HepG2 (cell line): ENCODE measurements around the gene LSR. TPM values are rescaled to one million over a fixed set of nuclear protein-coding genes. Genes with fewer than 3 reads are reported as not detected.

Experiments
- ATAC-seq: fragments of 200-7000 bp; cut with Tn5 transposase; 3 replicates; pipeline ENCODE4 v1.9.1; 2020; ENCODE audit warnings: mild to moderate bottlenecking, moderate library complexity
- BruUV-seq: library from RNA; stranded (reverse); fragments of 400-500 nt; replicated peaks from 2 replicates; lab custom pipeline; 2021; lab: Mats Ljungman, UMichigan
- CTCF ChIA-PET: fragments of 300-600 bp; formaldehyde crosslinking; extraction: SDS; loops from one replicate; lab custom pipeline; 2021; ENCODE audit warnings: low total read pairs, inconsistent platforms, low intra/inter-chr PET ratio; lab: Yijun Ruan, JAX
- POLR2A ChIA-PET: fragments of 350-600 bp; sonication (Branson Sonifier 250); formaldehyde crosslinking; loops from one replicate; lab custom pipeline; 2020; ENCODE audit warnings: antibody characterized with exemption, inconsistent platforms; lab: Yijun Ruan, JAX
- DNase-seq: peaks from one replicate; pipeline ENCODE4 v3.0.0-alpha.2; 2015; ENCODE audit warnings: low spot score
- FAIRE-seq: peaks from 3 replicates; lab custom pipeline; 2011; peaks lifted over from hg19 to GRCh38; lab: Jason Lieb, UNC
- H2AFZ ChIP-seq: one replicate; pipeline ENCODE4 v1.6.1; 2011; ENCODE audit warnings: low read length, inconsistent platforms
- H3K27ac ChIP-seq: fragments of 300-600 bp; 3 replicates; pipeline ENCODE4 v1.8.0; 2011; ENCODE audit warnings: mixed run types, mild to moderate bottlenecking, mixed read lengths, low read length, inconsistent platforms; ENCODE audit not compliant: insufficient read depth; ENCODE audit errors: extremely low read length
- H3K27me3 ChIP-seq, 2 experiments: fragments of 200-600 bp in 1 of 2; 2 replicates in 1 of 2; 3 replicates in 1 of 2; pipeline versions ENCODE4 v1.6.0 to v1.8.0; 2011; ENCODE audit warnings: low read length in 2 of 2, mild to moderate bottlenecking in 2 of 2, moderate library complexity in 2 of 2, inconsistent platforms in 1 of 2; ENCODE audit not compliant: insufficient read depth in 2 of 2, control insufficient read depth in 1 of 2
- H3K36me3 ChIP-seq, 2 experiments: fragments of 200-600 bp in 1 of 2; replicated peaks in 1 of 2; 2 replicates in 1 of 2; 3 replicates in 1 of 2; pipeline versions ENCODE4 v1.5.1 to v1.8.0; 2011; ENCODE audit warnings: low read length in 2 of 2, inconsistent platforms in 1 of 2; ENCODE audit not compliant: insufficient read depth in 2 of 2, control insufficient read depth in 1 of 2
- H3K4me1 ChIP-seq: 2 replicates; pipeline ENCODE4 v1.5.1; 2012; ENCODE audit warnings: low read length, inconsistent platforms; ENCODE audit not compliant: insufficient read depth
- H3K4me2 ChIP-seq: 2 replicates; pipeline ENCODE4 v1.6.0; 2011; ENCODE audit warnings: low read depth, low read length, inconsistent platforms
- H3K4me3 ChIP-seq, 3 experiments: fragments of 200-600 bp in 1 of 3; sonication (generic), shearing (Covaris generic) in 1 of 3; replicated peaks in 1 of 3; 2 replicates each; pipeline ENCODE4 v1.5.1; 2011 to 2016; ENCODE audit warnings: low read length in 3 of 3, inconsistent platforms in 2 of 3, low read depth in 2 of 3, mild to moderate bottlenecking in 2 of 3, control low read depth in 1 of 3, mixed read lengths in 1 of 3; ENCODE audit not compliant: insufficient read depth in 1 of 3
- H3K79me2 ChIP-seq: one replicate; pipeline ENCODE4 v1.6.1; 2011; ENCODE audit warnings: low read length, inconsistent platforms; ENCODE audit not compliant: insufficient read depth
- H3K9ac ChIP-seq: 2 replicates; pipeline ENCODE4 v1.6.0; 2011; ENCODE audit warnings: mild to moderate bottlenecking, low read depth, low read length, inconsistent platforms; ENCODE audit not compliant: insufficient read depth
- H3K9me3 ChIP-seq: 2 replicates; pipeline ENCODE4 v1.5.1; 2012; ENCODE audit warnings: mild to moderate bottlenecking, low read length
- H4K20me1 ChIP-seq: 2 replicates; pipeline ENCODE4 v1.6.0; 2011; ENCODE audit warnings: inconsistent platforms, mild to moderate bottlenecking, low read length, moderate library complexity; ENCODE audit not compliant: insufficient read depth
- EED ChIP-seq: sonication (generic); formaldehyde crosslinking; IDR thresholded peaks from 2 replicates; pipeline ENCODE4 v1.5.0; 2020; ENCODE audit warnings: mild to moderate bottlenecking, missing genetic modification reagents
- POLR2G ChIP-seq: fragments of 200-400 bp; formaldehyde crosslinking; IDR thresholded peaks from 2 replicates; pipeline ENCODE4 v1.6.1; 2018; ENCODE audit warnings: mild to moderate bottlenecking, low read depth, low read length, moderate library complexity
- SNAI1 ChIP-seq: sonication (generic); formaldehyde crosslinking; IDR thresholded peaks from 2 replicates; pipeline ENCODE4 v1.5.0; 2020; ENCODE audit warnings: mild to moderate bottlenecking, missing genetic modification reagents, borderline replicate concordance
- ZFX ChIP-seq: sonication (generic); formaldehyde crosslinking; IDR thresholded peaks from 2 replicates; pipeline ENCODE4 v1.4.0; 2020; ENCODE audit warnings: mild to moderate bottlenecking, low read depth, missing genetic modification reagents, moderate library complexity
- ZNF34 ChIP-seq: sonication (generic); formaldehyde crosslinking; IDR thresholded peaks from 2 replicates; pipeline ENCODE4 v1.4.0; 2020; ENCODE audit warnings: mild to moderate bottlenecking, missing genetic modification reagents, borderline replicate concordance
- ZNF44 ChIP-seq: sonication (generic); formaldehyde crosslinking; IDR thresholded peaks from 2 replicates; pipeline ENCODE4 v1.5.1; 2020; ENCODE audit warnings: mild to moderate bottlenecking, missing genetic modification reagents
- ZNF441 ChIP-seq: sonication (generic); formaldehyde crosslinking; IDR thresholded peaks from 2 replicates; pipeline ENCODE4 v1.7.0; 2021; ENCODE audit warnings: missing genetic modification reagents, borderline replicate concordance
- ZNF781 ChIP-seq: sonication (generic); formaldehyde crosslinking; IDR thresholded peaks from 2 replicates; pipeline ENCODE4 v1.5.1; 2020; ENCODE audit warnings: borderline replicate concordance, mild to moderate bottlenecking, missing genetic modification reagents; ENCODE audit errors: not compliant biosample characterization
- ZNF83 ChIP-seq: sonication (generic); formaldehyde crosslinking; IDR thresholded peaks from 2 replicates; pipeline ENCODE4 v1.4.0; 2020; ENCODE audit warnings: missing genetic modification reagents, mild to moderate bottlenecking, borderline replicate concordance
- WGBS: methylation state at CpG from one replicate; pipeline ENCODE4 v1.1.6; 2017; ENCODE audit warnings: low lambda C conversion rate; 5-methylcytosine and 5-hydroxymethylcytosine counted together
- in situ Hi-C: cut with HindIII; loops from 2 replicates; pipeline ENCODE4 v1.10.0; 2017; ENCODE audit warnings: low pct_unique_long_range_greater_than_20kb; ENCODE audit not compliant: extremely low pct_ligation_motif_present
- intact Hi-C: fragments of 100-400 bp; cut with micrococcal nuclease; formaldehyde crosslinking; loops from one replicate; pipeline ENCODE4 v1.10.0; 2022; ENCODE audit not compliant: unreplicated experiment
- polyA plus RNA-seq, 8 experiments: library from polyadenylated mRNA; depleted of rRNA in 3 of 8; stranded (reverse) in 7 of 8; unstranded in 1 of 8; fragments of >200 nt; fragmentation: Illumina TruSeq in 4 of 8; extraction: Trizol in 4 of 8; gene quantifications; 2 replicates each; pipeline versions ENCODE4 v1.2.1 to v1.2.3, GENCODE V29; 2011 to 2016; ENCODE audit warnings: low read depth in 4 of 8, missing spikeins in 1 of 8, mixed read lengths in 1 of 8; ENCODE audit not compliant: insufficient read depth in 1 of 8
- total RNA-seq, 5 experiments: library from RNA; depleted of rRNA; stranded (reverse); fragments of >200 nt; fragmentation: Illumina TruSeq; extraction: Trizol; gene quantifications; 2 replicates each; pipeline ENCODE4 v1.2.3, GENCODE V29; 2016; ENCODE audit warnings: low read depth in 1 of 5
- TF ChIP-seq, protein P1 (sequence below): sonication (generic); formaldehyde crosslinking; IDR thresholded peaks from 2 replicates; pipeline ENCODE4 v1.4.0; 2020; ENCODE audit warnings: low read depth, mild to moderate bottlenecking, missing genetic modification reagents
- TF ChIP-seq, protein P2 (sequence below): sonication (generic); IDR thresholded peaks from 2 replicates; pipeline ENCODE4 v1.6.1; 2016; ENCODE audit warnings: low read depth, borderline replicate concordance
- TF ChIP-seq, protein P3 (sequence below): IDR thresholded peaks from 2 replicates; pipeline ENCODE4 v1.6.1; 2012; ENCODE audit warnings: low read length, improper control_type of control experiment
- TF ChIP-seq, protein P4 (sequence below): sonication (generic); formaldehyde crosslinking; IDR thresholded peaks from 2 replicates; pipeline ENCODE4 v1.4.0; 2020; ENCODE audit warnings: missing genetic modification reagents, mild to moderate bottlenecking, borderline replicate concordance
- TF ChIP-seq, protein P5 (sequence below): IDR thresholded peaks from 2 replicates; pipeline ENCODE4 v1.6.1; 2016; ENCODE audit warnings: low read depth, control low read depth

The LSR gene
- total and polyA plus RNA-seq, 2 of the 13 experiments (the other 11 are each of a cell fraction or from before 2014, with no cell fraction given) = 29.2 to 79.2 TPM

DNA sequence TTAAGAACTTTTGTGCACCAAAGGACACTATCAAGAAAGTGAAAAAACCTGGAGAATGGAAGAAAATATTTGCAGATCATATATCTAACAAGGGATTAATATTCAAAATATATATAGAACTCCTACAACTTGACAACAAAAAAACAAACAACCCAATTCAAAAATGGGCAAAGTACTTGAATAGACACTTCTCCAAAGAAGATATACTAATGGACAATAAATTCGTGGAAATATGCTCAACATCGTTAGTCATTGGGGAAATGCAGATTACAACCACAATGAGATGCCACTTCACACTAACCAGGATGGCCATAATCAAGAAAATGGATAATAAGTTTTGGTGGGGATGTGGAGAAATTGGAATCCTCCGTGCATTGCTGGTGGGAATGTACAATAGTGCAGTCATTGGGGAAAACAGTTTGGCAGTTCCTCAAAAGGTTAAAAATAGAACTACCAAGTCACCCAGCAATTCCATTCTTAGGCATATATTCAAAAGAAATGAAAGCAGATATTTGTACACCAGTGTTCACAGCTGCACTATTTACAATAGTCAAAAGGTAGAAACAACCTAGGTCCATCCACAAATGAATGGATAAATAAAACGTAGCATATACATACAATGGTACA is 2.2 kb upstream of the LSR start:
- Histone ChIP-seq H3K27me3 (no peaks in the 10 kb centered on the region; a peak in 1 of 5 replicates), H3K4me2 (no peak overlapping the region), H3K79me2 (peaks cover 23% of the 10 kb centered on the region), H3K4me3 (no peak overlapping the region), H3K9ac (no peak overlapping the region), H3K4me1 (peaks cover 30% of the 10 kb centered on the region), H3K27ac (no peak overlapping the region), H4K20me1 (no peaks in the 10 kb centered on the region; the same call in 1 of the 2 replicates), H3K36me3 (peaks cover 3 to 12% of the 10 kb centered on the region in 2 experiments; a peak in 2 of 5 replicates), H2AFZ (no peak overlapping the region), H3K9me3 (no peaks in the 10 kb centered on the region)
- in situ Hi-C loops = no loop called here
- CTCF ChIA-PET = interaction anchor here (1.4 kb wide), 1 partner anchor 222 kb away, joined by 3 read pairs; no protein-coding TSS in a partner anchor
- no TSS peak for BruUV-seq
- no peak for TF ChIP-seq ZNF83
- no peak for TF ChIP-seq SNAI1 (CRISPR knock-in tag)
- no peak for TF ChIP-seq POLR2G
- TF ChIP-seq ZNF44 = no peak
- TF ChIP-seq ZNF781 = no peak
- TF ChIP-seq, protein P1, sequence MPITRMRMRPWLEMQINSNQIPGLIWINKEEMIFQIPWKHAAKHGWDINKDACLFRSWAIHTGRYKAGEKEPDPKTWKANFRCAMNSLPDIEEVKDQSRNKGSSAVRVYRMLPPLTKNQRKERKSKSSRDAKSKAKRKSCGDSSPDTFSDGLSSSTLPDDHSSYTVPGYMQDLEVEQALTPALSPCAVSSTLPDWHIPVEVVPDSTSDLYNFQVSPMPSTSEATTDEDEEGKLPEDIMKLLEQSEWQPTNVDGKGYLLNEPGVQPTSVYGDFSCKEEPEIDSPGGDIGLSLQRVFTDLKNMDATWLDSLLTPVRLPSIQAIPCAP = no peak
- TF ChIP-seq EED (CRISPR knock-in tag) = no peak
- no peak for TF ChIP-seq ZNF34 (CRISPR knock-in tag)
- TF ChIP-seq, protein P2, sequence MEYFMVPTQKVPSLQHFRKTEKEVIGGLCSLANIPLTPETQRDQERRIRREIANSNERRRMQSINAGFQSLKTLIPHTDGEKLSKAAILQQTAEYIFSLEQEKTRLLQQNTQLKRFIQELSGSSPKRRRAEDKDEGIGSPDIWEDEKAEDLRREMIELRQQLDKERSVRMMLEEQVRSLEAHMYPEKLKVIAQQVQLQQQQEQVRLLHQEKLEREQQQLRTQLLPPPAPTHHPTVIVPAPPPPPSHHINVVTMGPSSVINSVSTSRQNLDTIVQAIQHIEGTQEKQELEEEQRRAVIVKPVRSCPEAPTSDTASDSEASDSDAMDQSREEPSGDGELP = no peak
- TF ChIP-seq, protein P3, sequence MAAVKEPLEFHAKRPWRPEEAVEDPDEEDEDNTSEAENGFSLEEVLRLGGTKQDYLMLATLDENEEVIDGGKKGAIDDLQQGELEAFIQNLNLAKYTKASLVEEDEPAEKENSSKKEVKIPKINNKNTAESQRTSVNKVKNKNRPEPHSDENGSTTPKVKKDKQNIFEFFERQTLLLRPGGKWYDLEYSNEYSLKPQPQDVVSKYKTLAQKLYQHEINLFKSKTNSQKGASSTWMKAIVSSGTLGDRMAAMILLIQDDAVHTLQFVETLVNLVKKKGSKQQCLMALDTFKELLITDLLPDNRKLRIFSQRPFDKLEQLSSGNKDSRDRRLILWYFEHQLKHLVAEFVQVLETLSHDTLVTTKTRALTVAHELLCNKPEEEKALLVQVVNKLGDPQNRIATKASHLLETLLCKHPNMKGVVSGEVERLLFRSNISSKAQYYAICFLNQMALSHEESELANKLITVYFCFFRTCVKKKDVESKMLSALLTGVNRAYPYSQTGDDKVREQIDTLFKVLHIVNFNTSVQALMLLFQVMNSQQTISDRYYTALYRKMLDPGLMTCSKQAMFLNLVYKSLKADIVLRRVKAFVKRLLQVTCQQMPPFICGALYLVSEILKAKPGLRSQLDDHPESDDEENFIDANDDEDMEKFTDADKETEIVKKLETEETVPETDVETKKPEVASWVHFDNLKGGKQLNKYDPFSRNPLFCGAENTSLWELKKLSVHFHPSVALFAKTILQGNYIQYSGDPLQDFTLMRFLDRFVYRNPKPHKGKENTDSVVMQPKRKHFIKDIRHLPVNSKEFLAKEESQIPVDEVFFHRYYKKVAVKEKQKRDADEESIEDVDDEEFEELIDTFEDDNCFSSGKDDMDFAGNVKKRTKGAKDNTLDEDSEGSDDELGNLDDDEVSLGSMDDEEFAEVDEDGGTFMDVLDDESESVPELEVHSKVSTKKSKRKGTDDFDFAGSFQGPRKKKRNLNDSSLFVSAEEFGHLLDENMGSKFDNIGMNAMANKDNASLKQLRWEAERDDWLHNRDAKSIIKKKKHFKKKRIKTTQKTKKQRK = no peak
- TF ChIP-seq, protein P4, sequence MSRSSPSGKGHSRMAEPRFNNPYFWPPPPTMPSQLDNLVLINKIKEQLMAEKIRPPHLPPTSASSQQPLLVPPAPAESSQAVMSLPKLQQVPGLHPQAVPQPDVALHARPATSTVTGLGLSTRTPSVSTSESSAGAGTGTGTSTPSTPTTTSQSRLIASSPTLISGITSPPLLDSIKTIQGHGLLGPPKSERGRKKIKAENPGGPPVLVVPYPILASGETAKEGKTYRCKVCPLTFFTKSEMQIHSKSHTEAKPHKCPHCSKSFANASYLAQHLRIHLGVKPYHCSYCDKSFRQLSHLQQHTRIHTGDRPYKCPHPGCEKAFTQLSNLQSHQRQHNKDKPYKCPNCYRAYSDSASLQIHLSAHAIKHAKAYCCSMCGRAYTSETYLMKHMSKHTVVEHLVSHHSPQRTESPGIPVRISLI (CRISPR knock-in tag) = no peak
- no peak for TF ChIP-seq ZNF441 (CRISPR knock-in tag)
- no peak for TF ChIP-seq ZFX
- TF ChIP-seq, protein P5, sequence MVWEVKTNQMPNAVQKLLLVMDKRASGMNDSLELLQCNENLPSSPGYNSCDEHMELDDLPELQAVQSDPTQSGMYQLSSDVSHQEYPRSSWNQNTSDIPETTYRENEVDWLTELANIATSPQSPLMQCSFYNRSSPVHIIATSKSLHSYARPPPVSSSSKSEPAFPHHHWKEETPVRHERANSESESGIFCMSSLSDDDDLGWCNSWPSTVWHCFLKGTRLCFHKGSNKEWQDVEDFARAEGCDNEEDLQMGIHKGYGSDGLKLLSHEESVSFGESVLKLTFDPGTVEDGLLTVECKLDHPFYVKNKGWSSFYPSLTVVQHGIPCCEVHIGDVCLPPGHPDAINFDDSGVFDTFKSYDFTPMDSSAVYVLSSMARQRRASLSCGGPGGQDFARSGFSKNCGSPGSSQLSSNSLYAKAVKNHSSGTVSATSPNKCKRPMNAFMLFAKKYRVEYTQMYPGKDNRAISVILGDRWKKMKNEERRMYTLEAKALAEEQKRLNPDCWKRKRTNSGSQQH = no peak
- DNase-seq = no peak
- intact Hi-C loops = loop anchor here (10.0 kb wide), 1 partner anchor 248 kb away; the partner anchor contains the start of gene KRTDAP
- POLR2A ChIA-PET = no interaction called here
- ATAC-seq = no peak
- FAIRE-seq = no peak
- 48% methylated on average over 4 of the region's 4 CpGs for WGBS
